Measurements from ENCODE around the gene POT1. TPM values are rescaled to one million over a fixed set of nuclear protein-coding genes. Genes with fewer than 3 reads are reported as not detected.
"Not testable (repeated sequence)": the region's sequence is repeated elsewhere in the genome, so short reads cannot be mapped to it uniquely, and the experiment has no call there.

Gene POT1
- total and polyA plus RNA-seq, 2 of the 8 experiments (the other 6 are each of a cell fraction or from before 2014, with no cell fraction given): 13.1 to 22.8 TPM

GRCh38 chr7:124957952-124958351, 28.3 kb upstream of the POT1 start:
- H3K79me1 ChIP-seq (ENCODE audit: low read depth, low read length); H2AFZ ChIP-seq (ENCODE audit: low read length); H3K56ac ChIP-seq (replicated peaks; ENCODE audit: insufficient read length, low read depth, low read length); H3K9ac ChIP-seq (replicated peaks in 1 of 4; ENCODE audit: extremely low read depth in 1 of 4, low read depth in 3 of 4, low read length in 3 of 4); H4K91ac ChIP-seq (replicated peaks; ENCODE audit: insufficient read length, low read length); H3K4ac ChIP-seq (replicated peaks; ENCODE audit: insufficient read length, low read depth, low read length); DNase-seq (ENCODE audit: low read depth in 1 of 2, low spot score in 2 of 2); H3K4me3 ChIP-seq (ENCODE audit: extremely low read depth in 1 of 4, insufficient read depth in 2 of 4, low read depth in 3 of 4, low read length in 4 of 4); H2BK15ac ChIP-seq (ENCODE audit: low read length); H2BK12ac ChIP-seq (ENCODE audit: low read depth, low read length); FAIRE-seq; H3K23ac ChIP-seq (ENCODE audit: insufficient read length); H3K23me2 ChIP-seq (ENCODE audit: low read depth, low read length); POLR2A ChIA-PET (ENCODE audit: partially characterized antibody); H2BK20ac ChIP-seq (ENCODE audit: low read length); H3K79me2 ChIP-seq (ENCODE audit: control insufficient read depth in 1 of 2, insufficient read depth in 2 of 2, low read length in 2 of 2); H3K14ac ChIP-seq (ENCODE audit: insufficient read length); H3K27me3 ChIP-seq (replicated peaks in 1 of 4; ENCODE audit: control insufficient read depth in 3 of 4, extremely low read depth in 1 of 4, insufficient read depth in 3 of 4, low read length in 3 of 4); H3K27ac ChIP-seq (ENCODE audit: low read depth, low read length); H3K4me2 ChIP-seq (ENCODE audit: insufficient read depth in 1 of 2, low read depth in 2 of 2, low read length in 2 of 2); H2BK5ac ChIP-seq (ENCODE audit: low read depth, low read length); H3K36me3 ChIP-seq (ENCODE audit: control insufficient read depth in 2 of 4, insufficient read depth in 4 of 4, low read length in 3 of 4); H4K20me1 ChIP-seq (replicated peaks in 1 of 2; ENCODE audit: control insufficient read depth in 1 of 2, insufficient read depth in 2 of 2, low read length in 2 of 2); H2AK5ac ChIP-seq (ENCODE audit: low read depth, low read length); H4K8ac ChIP-seq (ENCODE audit: extremely low read depth, insufficient read depth, low read length); H2BK120ac ChIP-seq (replicated peaks; ENCODE audit: low read depth, low read length); CTCF ChIA-PET (ENCODE audit: partially characterized antibody); H4K5ac ChIP-seq (ENCODE audit: insufficient read length, low read depth, low read length); H3K18ac ChIP-seq (ENCODE audit: extremely low read depth, low read length); H3K4me1 ChIP-seq (replicated peaks in 1 of 4; ENCODE audit: control insufficient read depth in 3 of 4, insufficient read depth in 4 of 4, low read length in 3 of 4): not testable (repeated sequence)
- peaks cover 10 to 15% of the 10 kb centered on the region in 2 experiments; a peak in 3 of 4 replicates for H3K9me3 ChIP-seq (ENCODE audit: insufficient read depth in 2 of 2, low read depth in 1 of 2, low read length in 1 of 2)
- WGBS, 2 experiments (ENCODE audit: extremely low coverage in 1 of 2, insufficient coverage in 1 of 2, insufficient read length in 1 of 2, insufficient replicate concordance in 2 of 2, low coverage in 1 of 2, low lambda C conversion rate in 2 of 2, missing lambda C conversion rate in 1 of 2): 100% methylated on average over 1 of the region's 1 CpG; no CpG with 5 or more reads in 1 of the 2 experiments
